Ishikawa (cell line): Measurements from ENCODE around the gene WNK3.
A peak's percentile ranks its signal among the peaks of the same experiment; 100 is the strongest.

Experiments
- CEBPB ChIP-seq: IDR thresholded peaks from 2 replicates; pipeline ENCODE4 v1.6.1; 2012
- CREB1 ChIP-seq: IDR thresholded peaks from 2 replicates; pipeline ENCODE4 v1.6.1; 2012; ENCODE audit warnings: low read depth
- EGR1 ChIP-seq: IDR thresholded peaks from 2 replicates; pipeline ENCODE4 v1.6.1; 2012
- EP300 ChIP-seq: IDR thresholded peaks from 2 replicates; pipeline ENCODE4 v1.6.1; 2012; ENCODE audit warnings: borderline replicate concordance
- FOXM1 ChIP-seq: IDR thresholded peaks from 2 replicates; pipeline ENCODE4 v1.6.1; 2012; ENCODE audit warnings: low read depth, borderline replicate concordance
- NFIC ChIP-seq: IDR thresholded peaks from 2 replicates; pipeline ENCODE4 v1.6.1; 2012
- RAD21 ChIP-seq: IDR thresholded peaks from 2 replicates; pipeline ENCODE4 v1.6.1; 2012; ENCODE audit warnings: low read depth
- TAF1 ChIP-seq: IDR thresholded peaks from 2 replicates; pipeline ENCODE4 v1.6.1; 2012; ENCODE audit warnings: low read depth, mild to moderate bottlenecking
- TCF12 ChIP-seq: IDR thresholded peaks from 2 replicates; pipeline ENCODE4 v1.6.1; 2012; ENCODE audit warnings: low read depth
- TEAD4 ChIP-seq: IDR thresholded peaks from 2 replicates; pipeline ENCODE4 v1.6.1; 2012
- YY1 ChIP-seq: IDR thresholded peaks from 2 replicates; pipeline ENCODE4 v1.6.1; 2012; ENCODE audit warnings: low read depth
- ZBTB7A ChIP-seq: IDR thresholded peaks from 2 replicates; pipeline ENCODE4 v1.6.1; 2012; ENCODE audit warnings: low read depth
- TF ChIP-seq, protein P1 (sequence below): IDR thresholded peaks from 2 replicates; pipeline ENCODE4 v1.6.1; 2012
- TF ChIP-seq, protein P2 (sequence below): IDR thresholded peaks from 2 replicates; pipeline ENCODE4 v1.6.1; 2012; ENCODE audit warnings: low read depth, mild to moderate bottlenecking
- TF ChIP-seq, protein P3 (sequence below): IDR thresholded peaks from 2 replicates; pipeline ENCODE4 v1.6.1; 2012

WNK3 gene

GRCh38 chrX:54288277-54288676, 69.6 kb downstream of the WNK3 start:
- TF ChIP-seq TEAD4 (no peak), ZBTB7A (no peak), EGR1 (no peak), CEBPB (no peak)
- TF ChIP-seq, protein P1, sequence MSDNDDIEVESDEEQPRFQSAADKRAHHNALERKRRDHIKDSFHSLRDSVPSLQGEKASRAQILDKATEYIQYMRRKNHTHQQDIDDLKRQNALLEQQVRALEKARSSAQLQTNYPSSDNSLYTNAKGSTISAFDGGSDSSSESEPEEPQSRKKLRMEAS = no peak

GRCh38 chrX:54281676-54282075, 76.2 kb downstream of the WNK3 start:
- TF ChIP-seq RAD21 (no peak), TCF12 (no peak), EP300 (no peak), TAF1 (no peak), ZBTB7A (no peak), NFIC (no peak), CEBPB (no peak), EGR1 (no peak), TEAD4 (no peak), CREB1 (no peak), YY1 (no peak), FOXM1 (no peak)
- TF ChIP-seq, protein P1 = no peak
- TF ChIP-seq, protein P2, sequence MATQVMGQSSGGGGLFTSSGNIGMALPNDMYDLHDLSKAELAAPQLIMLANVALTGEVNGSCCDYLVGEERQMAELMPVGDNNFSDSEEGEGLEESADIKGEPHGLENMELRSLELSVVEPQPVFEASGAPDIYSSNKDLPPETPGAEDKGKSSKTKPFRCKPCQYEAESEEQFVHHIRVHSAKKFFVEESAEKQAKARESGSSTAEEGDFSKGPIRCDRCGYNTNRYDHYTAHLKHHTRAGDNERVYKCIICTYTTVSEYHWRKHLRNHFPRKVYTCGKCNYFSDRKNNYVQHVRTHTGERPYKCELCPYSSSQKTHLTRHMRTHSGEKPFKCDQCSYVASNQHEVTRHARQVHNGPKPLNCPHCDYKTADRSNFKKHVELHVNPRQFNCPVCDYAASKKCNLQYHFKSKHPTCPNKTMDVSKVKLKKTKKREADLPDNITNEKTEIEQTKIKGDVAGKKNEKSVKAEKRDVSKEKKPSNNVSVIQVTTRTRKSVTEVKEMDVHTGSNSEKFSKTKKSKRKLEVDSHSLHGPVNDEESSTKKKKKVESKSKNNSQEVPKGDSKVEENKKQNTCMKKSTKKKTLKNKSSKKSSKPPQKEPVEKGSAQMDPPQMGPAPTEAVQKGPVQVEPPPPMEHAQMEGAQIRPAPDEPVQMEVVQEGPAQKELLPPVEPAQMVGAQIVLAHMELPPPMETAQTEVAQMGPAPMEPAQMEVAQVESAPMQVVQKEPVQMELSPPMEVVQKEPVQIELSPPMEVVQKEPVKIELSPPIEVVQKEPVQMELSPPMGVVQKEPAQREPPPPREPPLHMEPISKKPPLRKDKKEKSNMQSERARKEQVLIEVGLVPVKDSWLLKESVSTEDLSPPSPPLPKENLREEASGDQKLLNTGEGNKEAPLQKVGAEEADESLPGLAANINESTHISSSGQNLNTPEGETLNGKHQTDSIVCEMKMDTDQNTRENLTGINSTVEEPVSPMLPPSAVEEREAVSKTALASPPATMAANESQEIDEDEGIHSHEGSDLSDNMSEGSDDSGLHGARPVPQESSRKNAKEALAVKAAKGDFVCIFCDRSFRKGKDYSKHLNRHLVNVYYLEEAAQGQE = no peak

DNA sequence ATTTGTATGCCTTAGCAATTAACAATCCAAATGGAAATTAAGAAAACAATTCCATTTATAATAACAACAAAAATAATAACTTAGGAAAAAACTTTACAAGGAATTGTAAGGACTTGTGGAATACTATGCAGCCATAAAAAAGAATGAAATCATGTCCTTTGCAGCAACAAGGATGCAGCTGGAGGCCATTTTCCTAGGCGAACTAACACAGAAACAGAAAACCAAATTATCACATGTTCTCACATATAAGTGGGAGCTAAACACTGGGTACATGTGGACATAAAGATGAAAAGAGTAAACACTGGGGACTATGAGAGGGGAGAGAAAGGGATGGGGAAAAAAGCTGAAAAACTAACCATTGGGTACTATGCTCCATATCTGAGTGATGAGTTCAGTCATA, 77.4 kb downstream of the WNK3 start:
- TF ChIP-seq, protein P2 = no peak
- TF ChIP-seq, protein P1 = no peak
- TF ChIP-seq EGR1 = no peak
- TF ChIP-seq, protein P3, sequence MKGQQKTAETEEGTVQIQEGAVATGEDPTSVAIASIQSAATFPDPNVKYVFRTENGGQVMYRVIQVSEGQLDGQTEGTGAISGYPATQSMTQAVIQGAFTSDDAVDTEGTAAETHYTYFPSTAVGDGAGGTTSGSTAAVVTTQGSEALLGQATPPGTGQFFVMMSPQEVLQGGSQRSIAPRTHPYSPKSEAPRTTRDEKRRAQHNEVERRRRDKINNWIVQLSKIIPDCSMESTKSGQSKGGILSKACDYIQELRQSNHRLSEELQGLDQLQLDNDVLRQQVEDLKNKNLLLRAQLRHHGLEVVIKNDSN = no peak
- TF ChIP-seq YY1 = no peak
- TF ChIP-seq FOXM1 = no peak
- no peak for TF ChIP-seq EP300
- no peak for TF ChIP-seq TEAD4
- no peak for TF ChIP-seq CREB1
- TF ChIP-seq CEBPB = no peak
- no peak for TF ChIP-seq TAF1
- TF ChIP-seq RAD21 = no peak
- no peak for TF ChIP-seq NFIC
- no peak for TF ChIP-seq TCF12
- TF ChIP-seq ZBTB7A = no peak

- TF ChIP-seq TAF1 (no peak), RAD21 (no peak), CEBPB (no peak), FOXM1 (no peak), EGR1 (no peak), YY1 (no peak), TEAD4 (no peak)
These were observed 86.2 kb downstream of the WNK3 start for GRCh38 chrX:54271664-54272063.

- TF ChIP-seq TEAD4 = no peak
- TF ChIP-seq RAD21 = peak; percentile 45
- TF ChIP-seq, protein P1 = no peak
- no peak for TF ChIP-seq FOXM1
- no peak for TF ChIP-seq ZBTB7A
- no peak for TF ChIP-seq CREB1
These were observed 109.5 kb downstream of the WNK3 start for GRCh38 chrX:54248309-54248708.

GRCh38 chrX:54246866-54247265, 111.0 kb downstream of the WNK3 start:
- no peak for TF ChIP-seq CREB1
- TF ChIP-seq CEBPB = no peak
- TF ChIP-seq TEAD4 = no peak
- TF ChIP-seq, protein P2 = no peak
- TF ChIP-seq RAD21 = no peak
- no peak for TF ChIP-seq EGR1
- no peak for TF ChIP-seq FOXM1
- TF ChIP-seq, protein P1 = no peak
- no peak for TF ChIP-seq YY1
- TF ChIP-seq NFIC = no peak
- TF ChIP-seq TCF12 = no peak
- TF ChIP-seq EP300 = no peak
- no peak for TF ChIP-seq ZBTB7A
- TF ChIP-seq, protein P3 = no peak
- TF ChIP-seq TAF1 = no peak
